Measurements from ENCODE around the gene AAK1.

AAK1 gene

GRCh38 chr2:69499242-69499641, 144.3 kb downstream of the AAK1 start:
- H3K27ac Mint-ChIP-seq = no peak overlapping the region
- peaks cover 0 to 1% of the 10 kb centered on the region in 2 donors for H3K36me3 Mint-ChIP-seq

GRCh38 chr2:69495861-69496260, 147.7 kb downstream of the AAK1 start:
- Mint-ChIP-seq H3K4me1 (peaks cover 8 to 19% of the 10 kb centered on the region in 2 donors), H3K4me3 (no peak overlapping the region), H3K9me3 (no peaks in the 10 kb centered on the region), H3K27me3 (peaks cover 6 to 7% of the 10 kb centered on the region in 2 donors), H3K36me3 (peaks cover 0 to 3% of the 10 kb centered on the region in 2 donors), H3K27ac (no peak overlapping the region)
- ATAC-seq (replicated peaks) (no peak), DNase-seq (no peak)

More at GRCh38 chr2:69499242-69499641, 144.3 kb downstream of the AAK1 start:
- peak; percentile 18 for DNase-seq
- H3K27me3 Mint-ChIP-seq = peaks cover 6 to 7% of the 10 kb centered on the region in 2 donors
- H3K4me1 Mint-ChIP-seq = peaks cover 8 to 14% of the 10 kb centered on the region in 2 donors
- peak; percentile 99 to 100 for ATAC-seq (replicated peaks)
- no peaks in the 10 kb centered on the region for H3K9me3 Mint-ChIP-seq
- H3K4me3 Mint-ChIP-seq = peak overlapping the region; percentile 31 to 34

- peaks cover 6% of the 10 kb centered on the region in 2 donors for H3K27me3 Mint-ChIP-seq
- H3K36me3 Mint-ChIP-seq = peaks cover 3% of the 10 kb centered on the region in 2 donors
- DNase-seq = no peak
- H3K27ac Mint-ChIP-seq = no peak overlapping the region
- H3K4me3 Mint-ChIP-seq = no peak overlapping the region
- no peak for ATAC-seq (replicated peaks)
- no peaks in the 10 kb centered on the region for H3K9me3 Mint-ChIP-seq
- peaks cover 13 to 25% of the 10 kb centered on the region in 2 donors for H3K4me1 Mint-ChIP-seq
These were observed 148.5 kb downstream of the AAK1 start for GRCh38 chr2:69495008-69495407.

GRCh38 chr2:69494126-69494525, 149.4 kb downstream of the AAK1 start:
- no peak overlapping the region for H3K27ac Mint-ChIP-seq
- no peak overlapping the region for H3K4me3 Mint-ChIP-seq
- peaks cover 2 to 3% of the 10 kb centered on the region in 2 donors for H3K27me3 Mint-ChIP-seq
- DNase-seq (no peak), ATAC-seq (replicated peaks) (no peak)
- H3K36me3 Mint-ChIP-seq = peaks cover 2 to 3% of the 10 kb centered on the region in 2 donors
- no peaks in the 10 kb centered on the region for H3K9me3 Mint-ChIP-seq
- peaks cover 8 to 18% of the 10 kb centered on the region in 2 donors for H3K4me1 Mint-ChIP-seq

GRCh38 chr2:69493268-69493667, 150.3 kb downstream of the AAK1 start:
- no peak for DNase-seq
- ATAC-seq (replicated peaks) = no peak
- H3K4me1 Mint-ChIP-seq = peaks cover 6 to 14% of the 10 kb centered on the region in 2 donors
- no peaks in the 10 kb centered on the region for H3K9me3 Mint-ChIP-seq
- H3K27me3 Mint-ChIP-seq = no peaks in the 10 kb centered on the region
- H3K27ac Mint-ChIP-seq = no peak overlapping the region
- no peak overlapping the region for H3K4me3 Mint-ChIP-seq
- H3K36me3 Mint-ChIP-seq = peaks cover 2 to 3% of the 10 kb centered on the region in 2 donors

- DNase-seq (no peak), ATAC-seq (replicated peaks) (peak in 1 of 2 donors; percentile 42)
- H3K27me3 Mint-ChIP-seq = peaks cover 0 to 5% of the 10 kb centered on the region in 2 donors
- H3K4me3 Mint-ChIP-seq = no peak overlapping the region
- H3K9me3 Mint-ChIP-seq = no peaks in the 10 kb centered on the region
- H3K36me3 Mint-ChIP-seq = peaks cover 2 to 3% of the 10 kb centered on the region in 2 donors
- H3K27ac Mint-ChIP-seq = no peak overlapping the region
- peaks cover 6 to 14% of the 10 kb centered on the region in 2 donors for H3K4me1 Mint-ChIP-seq
These were observed 151.7 kb downstream of the AAK1 start for GRCh38 chr2:69491864-69492263.

GRCh38 chr2:69490486-69490885, 153.1 kb downstream of the AAK1 start:
- ATAC-seq (replicated peaks) (peak; percentile 42 to 50), DNase-seq (no peak)
- Mint-ChIP-seq H3K4me3 (no peak overlapping the region), H3K9me3 (no peaks in the 10 kb centered on the region), H3K27me3 (peaks cover 0 to 5% of the 10 kb centered on the region in 2 donors), H3K4me1 (peaks cover 6 to 14% of the 10 kb centered on the region in 2 donors), H3K36me3 (peaks cover 3% of the 10 kb centered on the region in 2 donors), H3K27ac (no peak overlapping the region)

GRCh38 chr2:69489793-69490192, 153.7 kb downstream of the AAK1 start:
- peaks cover 0 to 5% of the 10 kb centered on the region in 2 donors for H3K27me3 Mint-ChIP-seq
- peaks cover 3% of the 10 kb centered on the region in 2 donors for H3K36me3 Mint-ChIP-seq
- H3K27ac Mint-ChIP-seq = no peak overlapping the region
- H3K4me1 Mint-ChIP-seq = peaks cover 7 to 14% of the 10 kb centered on the region in 2 donors
- no peaks in the 10 kb centered on the region for H3K9me3 Mint-ChIP-seq
- H3K4me3 Mint-ChIP-seq = no peak overlapping the region
- DNase-seq = no peak
- ATAC-seq (replicated peaks) = no peak

GRCh38 chr2:69483696-69484095, 159.8 kb downstream of the AAK1 start:
- Mint-ChIP-seq H3K27me3 (peaks cover 0 to 5% of the 10 kb centered on the region in 2 donors), H3K9me3 (no peaks in the 10 kb centered on the region), H3K27ac (no peak overlapping the region), H3K4me1 (peaks cover 12 to 16% of the 10 kb centered on the region in 2 donors), H3K4me3 (no peak overlapping the region), H3K36me3 (peaks cover 0 to 2% of the 10 kb centered on the region in 2 donors)
- no peak for DNase-seq
- no peak for ATAC-seq (replicated peaks)

- Mint-ChIP-seq H3K36me3 (peaks cover 0 to 2% of the 10 kb centered on the region in 2 donors), H3K4me3 (no peak overlapping the region), H3K4me1 (peaks cover 12 to 17% of the 10 kb centered on the region in 2 donors), H3K9me3 (no peaks in the 10 kb centered on the region), H3K27ac (no peak overlapping the region), H3K27me3 (peaks cover 0 to 5% of the 10 kb centered on the region in 2 donors)
- peak; percentile 51 to 59 for ATAC-seq (replicated peaks)
- DNase-seq = no peak
These were observed 160.5 kb downstream of the AAK1 start for GRCh38 chr2:69483024-69483423.

- peaks cover 15 to 22% of the 10 kb centered on the region in 2 donors for H3K4me1 Mint-ChIP-seq
- peaks cover 0 to 2% of the 10 kb centered on the region in 2 donors for H3K36me3 Mint-ChIP-seq
- ATAC-seq (replicated peaks) (peak; percentile 76 to 90), DNase-seq (no peak)
- H3K4me3 Mint-ChIP-seq = no peak overlapping the region
- peaks cover 0 to 5% of the 10 kb centered on the region in 2 donors for H3K27me3 Mint-ChIP-seq
- no peaks in the 10 kb centered on the region for H3K9me3 Mint-ChIP-seq
- H3K27ac Mint-ChIP-seq = no peak overlapping the region
These were observed 161.1 kb downstream of the AAK1 start for GRCh38 chr2:69482471-69482870.

GRCh38 chr2:69481421-69481820, 162.1 kb downstream of the AAK1 start:
- ATAC-seq (replicated peaks) (no peak), DNase-seq (no peak)
- H3K36me3 Mint-ChIP-seq = peaks cover 0 to 2% of the 10 kb centered on the region in 2 donors
- no peak overlapping the region for H3K27ac Mint-ChIP-seq
- H3K27me3 Mint-ChIP-seq = no peaks in the 10 kb centered on the region
- H3K4me3 Mint-ChIP-seq = no peak overlapping the region
- peaks cover 18 to 26% of the 10 kb centered on the region in 2 donors for H3K4me1 Mint-ChIP-seq
- H3K9me3 Mint-ChIP-seq = no peaks in the 10 kb centered on the region

GRCh38 chr2:69477627-69478026, 165.9 kb downstream of the AAK1 start:
- no peak overlapping the region for H3K27ac Mint-ChIP-seq
- peak; percentile 75 to 80 for ATAC-seq (replicated peaks)
- H3K9me3 Mint-ChIP-seq = no peaks in the 10 kb centered on the region
- no peak overlapping the region for H3K4me3 Mint-ChIP-seq
- H3K27me3 Mint-ChIP-seq = no peaks in the 10 kb centered on the region
- peaks cover 2 to 3% of the 10 kb centered on the region in 2 donors for H3K36me3 Mint-ChIP-seq
- H3K4me1 Mint-ChIP-seq = peaks cover 15 to 23% of the 10 kb centered on the region in 2 donors
- DNase-seq = no peak

GRCh38 chr2:69474688-69475087, 168.9 kb downstream of the AAK1 start:
- no peaks in the 10 kb centered on the region for H3K9me3 Mint-ChIP-seq
- DNase-seq (no peak), ATAC-seq (replicated peaks) (no peak)
- no peaks in the 10 kb centered on the region for H3K27me3 Mint-ChIP-seq
- H3K4me1 Mint-ChIP-seq = peaks cover 11 to 18% of the 10 kb centered on the region in 2 donors
- H3K27ac Mint-ChIP-seq = no peak overlapping the region
- peaks cover 2 to 3% of the 10 kb centered on the region in 2 donors for H3K36me3 Mint-ChIP-seq
- no peak overlapping the region for H3K4me3 Mint-ChIP-seq

- peaks cover 5 to 8% of the 10 kb centered on the region in 2 donors for H3K4me1 Mint-ChIP-seq
These were observed 171.7 kb downstream of the AAK1 start for GRCh38 chr2:69471793-69472192.

More at GRCh38 chr2:69471793-69472192, 171.7 kb downstream of the AAK1 start:
- DNase-seq = no peak
- no peak for ATAC-seq (replicated peaks)
- Mint-ChIP-seq H3K9me3 (no peaks in the 10 kb centered on the region), H3K4me3 (no peak overlapping the region), H3K27me3 (no peaks in the 10 kb centered on the region), H3K27ac (no peak overlapping the region), H3K36me3 (peaks cover 2 to 3% of the 10 kb centered on the region in 2 donors)
